H9 (cell line): ENCODE data around the gene DNAJC21. TPM values are rescaled to one million over a fixed set of nuclear protein-coding genes. Genes with fewer than 3 reads are reported as not detected.

Experiments used
- DNase-seq: peaks from one replicate; pipeline ENCODE4 v3.0.0-alpha.2; 2017
- H2AFZ ChIP-seq: one replicate; pipeline ENCODE4 v1.6.1; 2013; ENCODE audit warnings: mild to moderate bottlenecking, low read length, control low read depth, moderate library complexity
- H2AK5ac ChIP-seq: 2 replicates; pipeline ENCODE4 v1.6.1; 2013; ENCODE audit warnings: low read length, control low read depth, mixed read lengths; ENCODE audit not compliant: insufficient read length
- H2BK120ac ChIP-seq: one replicate; pipeline ENCODE4 v1.6.1; 2013; ENCODE audit warnings: low read depth, mild to moderate bottlenecking, low read length, control low read depth, inconsistent platforms; ENCODE audit not compliant: poor library complexity, severe bottlenecking
- H2BK12ac ChIP-seq: 2 replicates; pipeline ENCODE4 v1.6.1; 2013; ENCODE audit warnings: low read length, control low read depth, mixed read lengths, low read depth; ENCODE audit not compliant: insufficient read length
- H2BK15ac ChIP-seq: 2 replicates; pipeline ENCODE4 v1.6.1; 2013; ENCODE audit warnings: low read depth, low read length, control low read depth
- H2BK20ac ChIP-seq: one replicate; pipeline ENCODE4 v1.6.1; 2013; ENCODE audit warnings: low read depth, mild to moderate bottlenecking, low read length, control low read depth, inconsistent platforms; ENCODE audit not compliant: poor library complexity, severe bottlenecking
- H2BK5ac ChIP-seq: 2 replicates; pipeline ENCODE4 v1.6.1; 2013; ENCODE audit warnings: low read length, control low read depth, mixed read lengths; ENCODE audit not compliant: insufficient read length
- H3K14ac ChIP-seq: 2 replicates; pipeline ENCODE4 v1.6.1; 2013; ENCODE audit warnings: low read length, control low read depth; ENCODE audit not compliant: insufficient read depth
- H3K18ac ChIP-seq: 2 replicates; pipeline ENCODE4 v1.6.1; 2013; ENCODE audit warnings: low read depth, mild to moderate bottlenecking, mixed read lengths, low read length, control low read depth; ENCODE audit not compliant: insufficient read length
- H3K23ac ChIP-seq: 2 replicates; pipeline ENCODE4 v1.6.1; 2013; ENCODE audit warnings: low read length, control low read depth, mixed read lengths, low read depth; ENCODE audit not compliant: insufficient read length
- H3K23me2 ChIP-seq: 2 replicates; pipeline ENCODE4 v1.6.1; 2013; ENCODE audit warnings: low read depth, mild to moderate bottlenecking, mixed read lengths, low read length, control low read depth; ENCODE audit not compliant: insufficient read length, poor library complexity, severe bottlenecking
- H3K27ac ChIP-seq: 2 replicates; pipeline ENCODE4 v1.5.1; 2013; ENCODE audit warnings: low read length, control low read depth, mixed read lengths, low read depth; ENCODE audit not compliant: insufficient read length
- H3K27me3 ChIP-seq: 2 replicates; pipeline ENCODE4 v1.6.1; 2013; ENCODE audit warnings: low read length, control low read depth, inconsistent platforms; ENCODE audit not compliant: insufficient read depth
- H3K4ac ChIP-seq: 2 replicates; pipeline ENCODE4 v1.6.1; 2013; ENCODE audit warnings: low read depth, mild to moderate bottlenecking, control low read depth, inconsistent platforms, low read length, moderate library complexity
- H3K4me1 ChIP-seq: 2 replicates; pipeline ENCODE4 v1.6.1; 2013; ENCODE audit warnings: low read length, control low read depth, inconsistent platforms; ENCODE audit not compliant: insufficient read depth
- H3K4me2 ChIP-seq: 2 replicates; pipeline ENCODE4 v1.6.1; 2013; ENCODE audit warnings: low read length, control low read depth, mixed read lengths; ENCODE audit not compliant: insufficient read length, insufficient read depth
- H3K56ac ChIP-seq: 2 replicates; pipeline ENCODE4 v1.6.1; 2013; ENCODE audit warnings: low read depth, mild to moderate bottlenecking, mixed read lengths, low read length, control low read depth; ENCODE audit not compliant: insufficient read length
- H3K79me1 ChIP-seq: 2 replicates; pipeline ENCODE4 v1.6.1; 2013; ENCODE audit warnings: low read depth, mild to moderate bottlenecking, moderate library complexity, low read length, control low read depth, inconsistent platforms; ENCODE audit not compliant: insufficient read depth, poor library complexity, severe bottlenecking
- H3K79me2 ChIP-seq: 2 replicates; pipeline ENCODE4 v1.6.1; 2013; ENCODE audit warnings: low read length, control low read depth, inconsistent platforms; ENCODE audit not compliant: insufficient read depth
- H3K9ac ChIP-seq: 2 replicates; pipeline ENCODE4 v1.6.1; 2013; ENCODE audit warnings: low read length, control low read depth, mixed read lengths; ENCODE audit not compliant: insufficient read length; ENCODE audit errors: extremely low read depth
- H3K9me3 ChIP-seq: one replicate; pipeline ENCODE4 v1.6.1; 2013; ENCODE audit warnings: low read depth, low read length, inconsistent platforms; ENCODE audit not compliant: control insufficient read depth
- H3T11ph ChIP-seq: one replicate; pipeline ENCODE4 v1.6.1; 2013; ENCODE audit warnings: mild to moderate bottlenecking, low read length, control low read depth, inconsistent platforms
- H4K20me1 ChIP-seq: one replicate; pipeline ENCODE4 v1.6.1; 2013; ENCODE audit not compliant: control insufficient read depth, insufficient read length, insufficient read depth
- H4K5ac ChIP-seq: 2 replicates; pipeline ENCODE4 v1.6.1; 2013; ENCODE audit warnings: low read depth, mild to moderate bottlenecking, mixed read lengths, low read length, control low read depth; ENCODE audit not compliant: insufficient read length
- H4K8ac ChIP-seq: replicated peaks from 2 replicates; pipeline ENCODE4 v1.6.1; 2013; ENCODE audit warnings: low read length, control low read depth, mixed read lengths, low read depth; ENCODE audit not compliant: insufficient read length
- H4K91ac ChIP-seq: 2 replicates; pipeline ENCODE4 v1.6.1; 2013; ENCODE audit warnings: low read depth, mild to moderate bottlenecking, moderate library complexity, mixed read lengths, low read length, control low read depth; ENCODE audit not compliant: insufficient read length
- H3K27ac Mint-ChIP-seq, 3 experiments: 2 replicates in 2 of 3; 3 replicates in 1 of 3; pipeline ENCODE4 v1.8.0; 2020 to 2021; ENCODE audit warnings: mixed read lengths in 3 of 3, mild to moderate bottlenecking in 1 of 3, moderate library complexity in 1 of 3
- H3K27me3 Mint-ChIP-seq: 2 replicates; pipeline ENCODE4 v1.8.0; 2021; ENCODE audit warnings: low read depth, mild to moderate bottlenecking, moderate library complexity, mixed read lengths
- H3K36me3 Mint-ChIP-seq, 3 experiments: 2 replicates in 2 of 3; 3 replicates in 1 of 3; pipeline ENCODE4 v1.8.0; 2020 to 2021; ENCODE audit warnings: low read depth in 3 of 3, mixed read lengths in 3 of 3; ENCODE audit not compliant: insufficient read depth in 1 of 3
- H3K4me1 Mint-ChIP-seq, 2 experiments: 2 replicates each; pipeline ENCODE4 v1.8.0; 2020; ENCODE audit warnings: mixed read lengths in 2 of 2
- H3K4me3 Mint-ChIP-seq, 2 experiments: 2 replicates in 1 of 2; 3 replicates in 1 of 2; pipeline ENCODE4 v1.8.0; 2020 to 2021; ENCODE audit warnings: mild to moderate bottlenecking in 2 of 2, mixed read lengths in 2 of 2, moderate library complexity in 1 of 2
- H3K9me3 Mint-ChIP-seq, 2 experiments: 2 replicates in 1 of 2; 3 replicates in 1 of 2; pipeline ENCODE4 v1.8.0; 2020; ENCODE audit warnings: mild to moderate bottlenecking in 2 of 2, mixed read lengths in 2 of 2, moderate library complexity in 1 of 2
- CTCF ChIP-seq: fragments of 200-600 bp; sonication (generic); conservative IDR thresholded peaks from 3 replicates; pipeline ENCODE4 v1.8.0; 2021; ENCODE audit warnings: antibody characterized with exemption, mild to moderate bottlenecking
- total RNA-seq: library from RNA; stranded (reverse); gene quantifications from 2 replicates; pipeline ENCODE4 v1.2.1, GENCODE V29; 2021

Gene DNAJC21
- total RNA-seq, 1 experiment from 2014 or later: 50.4 TPM

GRCh38 chr5:34924462-34924765 lies 4.9 kb upstream of the DNAJC21 start:
- H2BK15ac ChIP-seq: no peak overlapping the region
- no peak overlapping the region for H3K4me3 Mint-ChIP-seq
- H2BK5ac ChIP-seq: no peak overlapping the region
- DNase-seq: no peak
- H2BK20ac ChIP-seq: no peak overlapping the region
- H3K27ac ChIP-seq: no peak overlapping the region
- no peak overlapping the region for H3K4me2 ChIP-seq
- H3K79me1 ChIP-seq: no peaks in the 10 kb centered on the region
- H2AFZ ChIP-seq: no peak overlapping the region
- no peaks in the 10 kb centered on the region for H3K23me2 ChIP-seq
- no peak overlapping the region for H3T11ph ChIP-seq
- H4K8ac ChIP-seq: no peak overlapping the region
- H3K23ac ChIP-seq: no peak overlapping the region
- H2BK120ac ChIP-seq: no peak overlapping the region
- no peak overlapping the region for H3K14ac ChIP-seq
- no peaks in the 10 kb centered on the region for H3K79me2 ChIP-seq
- TF ChIP-seq CTCF: no peak
- no peaks in the 10 kb centered on the region for H3K27me3 Mint-ChIP-seq
- H3K4ac ChIP-seq: no peak overlapping the region
- H2AK5ac ChIP-seq: no peak overlapping the region
- H3K4me1 Mint-ChIP-seq: peaks cover 5 to 7% of the 10 kb centered on the region in 2 experiments; a peak in 3 of 4 replicates
- H3K18ac ChIP-seq: no peak overlapping the region
- no peaks in the 10 kb centered on the region for H3K4me1 ChIP-seq
- no peak overlapping the region; a peak in 1 of 7 replicates for H3K27ac Mint-ChIP-seq
- H4K91ac ChIP-seq: no peak overlapping the region
- H3K9me3 Mint-ChIP-seq: no peaks in the 10 kb centered on the region; a peak in 1 of 5 replicates
- no peaks in the 10 kb centered on the region for H3K9me3 ChIP-seq
- peaks cover 34 to 74% (median 69%) of the 10 kb centered on the region in 3 experiments for H3K36me3 Mint-ChIP-seq
- H3K9ac ChIP-seq: no peak overlapping the region
- H4K5ac ChIP-seq: no peak overlapping the region
- H2BK12ac ChIP-seq: no peak overlapping the region
- no peak overlapping the region for H3K56ac ChIP-seq
- no peaks in the 10 kb centered on the region for H3K27me3 ChIP-seq
- H4K20me1 ChIP-seq: no peaks in the 10 kb centered on the region
